ENCODE measurements around the gene COL4A2. TPM values are rescaled to one million over a fixed set of nuclear protein-coding genes. Genes with fewer than 3 reads are reported as not detected.

Gene COL4A2
- total RNA-seq, 1 experiment from 2014 or later: 177 TPM

DNA sequence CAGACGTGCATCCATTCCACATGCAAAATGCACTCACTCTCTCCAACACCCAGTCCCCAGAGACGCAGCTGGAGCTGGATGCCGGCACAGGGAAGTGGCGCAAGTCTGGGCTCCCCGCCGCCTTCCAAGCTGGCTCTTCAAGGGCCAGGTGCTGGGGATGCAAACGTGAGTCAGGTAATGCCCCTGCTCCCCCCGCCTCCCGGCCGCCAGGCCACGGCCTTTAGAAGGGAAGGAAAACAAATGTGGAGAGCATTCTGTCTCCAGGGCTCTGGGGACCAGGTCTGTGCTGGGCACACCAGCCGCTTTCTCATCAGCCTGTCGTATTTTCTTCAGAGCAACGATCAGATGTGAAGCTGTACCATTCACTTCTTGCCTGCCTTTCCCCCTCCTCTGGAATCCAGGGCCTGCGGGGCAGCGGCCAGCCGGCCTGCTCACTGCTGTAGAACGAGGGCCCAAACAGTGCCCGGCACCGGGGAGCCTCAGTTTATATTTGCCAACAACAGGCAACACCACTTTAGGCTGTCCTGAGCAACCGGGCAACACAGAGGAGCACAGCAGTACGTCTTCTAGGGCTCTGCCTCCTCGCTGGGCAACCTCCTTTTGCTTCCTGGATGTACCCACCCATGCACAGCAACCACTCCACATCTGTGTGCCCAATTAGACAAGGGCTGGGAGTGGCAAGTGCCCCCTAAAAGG is 250.7 kb downstream of the COL4A2 start:
- no peak for DNase-seq (ENCODE audit: low spot score)

DNA sequence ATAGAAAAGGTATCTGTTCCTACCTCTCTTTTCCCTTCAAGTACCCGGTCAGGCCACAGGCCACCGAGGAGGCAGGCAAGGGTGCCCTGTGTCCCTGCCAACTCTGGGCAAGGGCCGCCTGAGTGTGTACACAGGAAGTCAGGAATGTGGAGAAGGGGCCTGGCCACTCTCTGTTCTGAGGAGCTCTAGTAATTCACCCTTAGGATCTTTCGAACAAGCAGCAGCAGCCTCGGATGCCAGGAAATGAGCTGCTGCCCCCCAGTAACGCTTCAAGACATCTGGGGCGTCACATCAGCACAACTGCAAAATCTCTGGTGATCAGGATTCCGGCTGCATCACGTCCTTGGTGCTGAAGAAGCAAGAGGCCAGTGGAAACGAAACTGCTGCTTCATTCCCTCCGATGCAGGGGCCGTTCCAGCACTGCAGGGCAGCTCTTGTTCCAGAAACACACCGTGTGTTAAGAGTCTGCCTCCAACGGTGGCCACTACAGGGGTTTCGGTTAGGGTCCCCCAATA is 252.4 kb downstream of the COL4A2 start:
- no peak for DNase-seq (ENCODE audit: low spot score)

DNA sequence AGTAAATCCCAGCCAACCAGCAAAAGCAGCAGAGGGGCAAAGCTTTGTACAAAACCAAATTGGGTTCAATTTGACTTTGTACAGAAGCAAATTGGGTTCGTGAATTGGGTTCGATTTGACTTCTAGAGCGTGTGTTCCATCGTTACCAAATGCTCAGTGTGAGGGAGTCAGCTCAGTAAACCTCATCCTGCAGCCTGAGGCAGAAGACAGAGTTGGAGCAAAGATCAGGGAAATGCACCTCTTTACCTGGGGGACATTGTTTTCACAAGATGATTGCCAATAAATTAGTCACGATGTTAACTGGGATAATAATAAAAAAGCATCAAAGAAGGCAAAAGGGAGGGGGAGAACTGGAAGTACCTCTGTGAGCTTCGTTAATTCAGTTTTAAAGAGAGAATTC is 252.9 kb downstream of the COL4A2 start:
- no peak for DNase-seq (ENCODE audit: low spot score)

DNA sequence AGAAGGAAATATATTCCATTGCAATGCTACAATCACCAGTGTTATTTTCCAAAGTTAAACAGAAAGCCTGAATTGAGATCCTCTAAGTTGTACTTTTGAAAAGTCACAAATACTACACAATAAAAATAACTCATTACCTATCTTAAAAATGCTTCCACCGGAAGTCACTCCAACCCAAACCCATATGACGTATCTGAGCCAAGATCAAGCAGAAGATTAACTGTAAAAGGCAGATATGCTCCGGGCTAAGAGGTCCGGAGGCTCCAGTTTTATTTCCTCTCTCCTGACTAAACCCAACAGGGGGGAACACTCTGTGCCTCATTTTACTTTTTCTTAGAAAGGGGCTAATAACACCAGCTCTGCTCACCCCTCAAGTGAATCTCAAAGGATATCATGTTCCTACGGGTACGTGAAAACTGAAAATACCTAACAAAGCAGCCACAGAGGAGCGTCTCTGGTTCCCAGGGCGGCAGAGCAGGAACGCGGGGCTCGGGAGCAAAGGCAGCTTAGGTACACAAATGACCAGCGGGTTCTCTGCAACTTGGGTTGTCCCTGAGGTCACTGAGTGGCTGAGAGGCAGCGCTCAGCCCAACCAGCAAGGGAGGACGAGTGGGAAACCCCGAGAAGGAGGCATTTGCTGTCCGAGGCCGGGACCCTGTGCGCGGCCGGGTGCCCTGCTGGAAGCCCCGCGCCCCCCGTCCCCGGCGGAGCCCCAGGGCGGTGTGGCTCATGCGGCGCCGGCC is 253.7 kb downstream of the COL4A2 start:
- no peak for DNase-seq (ENCODE audit: low spot score)

DNA sequence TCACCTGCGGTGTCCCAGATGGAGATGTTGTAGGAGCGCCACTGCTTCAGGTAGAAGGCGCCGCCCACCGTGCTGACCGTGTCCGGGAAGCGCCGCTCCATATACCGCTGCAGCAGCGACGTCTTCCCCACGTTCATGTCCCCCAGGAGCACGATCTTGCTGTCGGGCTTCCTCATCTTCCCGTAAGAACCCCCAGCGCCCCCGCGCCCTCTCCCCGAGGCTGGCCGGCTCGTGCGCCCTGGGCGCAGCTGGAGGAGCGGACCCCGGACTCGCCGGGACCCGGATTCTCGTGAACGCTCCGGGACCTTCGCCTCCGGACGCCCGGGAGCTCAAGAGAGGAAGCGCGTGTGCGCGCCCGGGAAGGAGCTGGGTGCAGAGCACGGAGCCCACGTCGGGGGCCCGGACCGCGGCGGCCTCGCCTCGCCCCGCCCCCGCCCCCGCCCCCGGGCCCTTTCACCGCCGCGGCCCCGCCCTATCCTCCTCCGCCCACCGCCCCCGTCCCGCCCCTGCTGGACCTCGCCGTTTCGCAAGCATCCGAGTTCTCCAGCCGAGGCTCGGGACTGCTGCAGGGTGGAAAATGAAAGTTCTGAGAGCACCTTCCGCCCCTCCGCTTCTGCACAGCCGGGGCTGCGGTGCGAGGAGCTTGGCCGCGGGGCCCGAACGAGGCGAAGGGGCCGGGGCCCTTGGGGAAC is 254.4 kb downstream of the COL4A2 start, which contains the start of gene RAB20:
Gene RAB20 (minus strand): TSS at position 379 of the 692 bp plus-strand sequence. CDS start 203 bp downstream, at position 176.
- DNase-seq (ENCODE audit: low spot score): peak; percentile 48

DNA sequence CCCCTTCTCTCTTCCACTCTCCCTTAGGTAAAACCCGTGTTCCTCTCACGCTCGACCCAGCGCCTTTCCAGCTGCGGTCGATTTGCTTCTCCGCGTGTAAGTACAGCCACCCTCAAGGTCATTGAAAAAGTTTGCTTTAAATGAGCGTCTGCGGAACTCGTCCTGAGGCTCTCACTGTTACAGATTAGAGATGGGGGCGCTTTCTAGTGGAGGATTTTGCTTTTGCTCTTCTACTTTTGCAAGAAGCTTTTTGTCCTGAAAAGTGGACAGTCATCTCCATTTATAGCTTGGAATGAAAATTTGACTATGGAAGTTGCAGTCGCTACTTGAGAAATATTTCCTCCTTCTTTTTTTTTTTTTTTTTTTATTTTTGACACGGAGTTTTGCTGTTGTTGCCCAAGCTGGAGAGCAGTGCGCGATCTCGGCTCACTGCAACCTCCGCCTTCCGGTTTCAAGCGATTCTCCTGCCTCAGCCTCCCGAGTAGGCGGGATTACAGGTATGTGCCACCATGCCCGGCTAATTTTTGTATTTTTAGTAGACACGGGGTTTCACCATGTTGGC is 255.0 kb downstream of the COL4A2 start:
- DNase-seq (ENCODE audit: low spot score): no peak

Other genes with a start within 250 kb of the COL4A2 start
- gene COL4A1, start 127 bp upstream of the COL4A2 start, total RNA-seq (2014; rRNA removed; shearing (Covaris generic)): 197 and 221 TPM in 2 replicates